GM19023 (cell line): ENCODE results near the gene FAF1.
"Not testable (repeated sequence)": the region's sequence is repeated elsewhere in the genome, so short reads cannot be mapped to it uniquely, and the experiment has no call there.

Experiments
- ATAC-seq: cut with Tn5 transposase; IDR thresholded peaks from one replicate; pipeline ENCODE4 v1.9.1; 2021; ENCODE audit warnings: mild to moderate bottlenecking, moderate library complexity; ENCODE audit not compliant: unreplicated experiment

The FAF1 gene

DNA sequence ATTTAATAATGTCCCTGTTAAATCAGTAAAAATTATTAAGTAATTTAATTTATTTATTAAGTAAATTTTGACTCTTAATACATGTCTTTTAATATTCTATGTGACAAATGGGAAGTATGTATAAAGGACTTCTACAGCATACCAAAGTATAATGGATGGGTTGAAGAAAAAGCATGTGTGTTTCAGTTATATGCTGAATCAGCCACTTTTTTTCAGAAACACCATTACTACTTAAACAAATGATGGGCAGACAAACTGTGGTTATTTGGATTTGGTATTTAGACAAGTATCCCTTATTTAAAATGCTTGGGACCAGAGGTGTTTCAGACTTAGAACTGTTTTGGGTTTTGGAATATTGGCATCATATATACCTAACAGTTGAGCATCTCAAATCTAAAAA, 360.5 kb downstream of the FAF1 start:
- ATAC-seq, result no peak

DNA sequence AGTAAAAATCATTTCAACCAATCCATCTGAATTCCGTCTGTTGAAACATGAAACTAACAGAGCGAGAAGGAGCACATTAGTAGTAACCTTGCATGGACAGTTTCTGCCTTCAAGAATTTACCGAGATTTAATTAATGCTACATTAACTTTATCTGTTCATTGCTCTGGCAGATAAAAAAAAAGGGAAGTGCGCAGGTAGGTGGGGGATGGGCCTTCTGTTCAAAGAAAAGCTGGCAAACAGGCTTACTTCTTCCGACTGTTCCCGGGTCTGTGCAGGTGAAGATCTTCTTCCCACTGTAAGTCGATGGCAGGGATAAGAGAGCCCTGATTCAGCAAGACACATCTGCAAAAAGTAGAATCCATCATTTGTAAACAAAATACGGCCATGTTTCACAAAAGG, 364.2 kb downstream of the FAF1 start:
- ATAC-seq, result no peak

DNA sequence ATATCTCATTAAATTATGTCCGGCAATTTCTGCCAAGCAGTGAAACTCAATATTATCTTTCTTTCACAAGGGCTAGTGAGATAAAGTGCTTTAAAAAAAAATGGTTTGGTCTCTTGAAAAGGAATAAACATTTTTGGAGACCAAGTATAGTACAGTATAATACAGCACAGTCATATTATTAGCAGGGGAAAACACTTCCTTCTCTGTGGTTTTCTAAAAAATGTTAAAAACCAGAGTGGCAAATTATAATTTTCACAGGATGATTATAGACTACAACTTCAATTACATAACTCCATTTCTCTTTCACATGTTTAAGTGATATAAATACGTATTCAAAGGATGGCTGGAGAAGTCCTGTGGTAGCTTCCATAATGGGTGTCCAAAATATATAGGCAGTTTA, 366.6 kb downstream of the FAF1 start:
- ATAC-seq, result no peak

DNA sequence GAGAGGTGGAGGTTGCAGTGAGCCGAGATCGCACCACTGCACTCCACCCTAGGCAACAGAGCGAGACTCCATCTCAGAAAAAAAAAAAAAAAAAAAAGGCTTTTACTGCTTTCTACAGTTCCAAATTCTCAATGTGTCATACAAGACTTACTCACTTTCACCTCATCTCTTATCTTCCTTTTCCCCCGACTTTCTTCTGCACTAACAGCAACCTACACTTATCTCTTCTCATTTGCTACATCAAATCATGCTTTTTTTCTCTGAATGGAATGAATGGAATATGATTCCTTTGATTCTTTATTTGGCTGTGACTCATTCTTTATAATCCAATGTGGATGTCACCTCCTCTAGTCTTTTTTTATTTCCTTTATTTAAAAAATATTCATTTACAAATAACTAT, 368.5 kb downstream of the FAF1 start:
- no peak for ATAC-seq

DNA sequence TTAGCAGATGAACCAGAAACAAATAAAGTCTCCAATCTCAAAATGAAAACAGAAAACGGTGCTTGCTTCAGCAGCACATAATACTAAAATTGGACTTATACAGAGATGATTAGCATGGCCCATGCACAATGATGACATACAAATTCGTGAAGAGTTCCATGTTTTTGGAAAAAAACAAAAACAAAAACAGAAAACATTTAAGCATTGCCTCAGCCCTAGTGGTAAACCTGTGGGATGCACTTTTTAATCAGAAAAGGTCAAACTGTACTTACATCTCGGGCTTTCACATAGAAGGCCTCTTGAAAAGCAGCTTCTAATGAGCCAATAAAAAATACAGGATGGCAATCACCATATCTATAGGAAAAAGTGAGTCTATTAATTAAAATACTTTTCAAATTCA, 377.7 kb downstream of the FAF1 start:
- no peak for ATAC-seq

DNA sequence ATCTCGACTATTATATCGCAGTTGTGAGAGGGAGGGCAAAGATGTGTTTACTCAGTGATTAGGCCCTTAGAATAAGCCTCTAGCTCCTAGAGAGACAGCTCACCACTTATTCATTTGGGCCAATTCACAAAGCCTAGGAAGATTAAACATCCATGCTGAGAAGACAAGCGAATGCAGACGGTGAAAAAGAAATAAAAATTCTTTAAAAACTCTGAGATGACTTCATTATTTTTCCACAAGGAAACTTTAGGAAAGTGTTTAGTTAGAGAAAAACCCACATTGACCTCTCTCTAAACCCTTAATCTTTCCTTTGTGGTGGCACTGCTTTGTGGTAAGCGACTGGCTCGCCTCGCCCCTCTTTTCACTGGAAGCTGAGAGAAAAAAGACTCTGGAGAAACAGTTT, 390.0 kb downstream of the FAF1 start:
- no peak for ATAC-seq

DNA sequence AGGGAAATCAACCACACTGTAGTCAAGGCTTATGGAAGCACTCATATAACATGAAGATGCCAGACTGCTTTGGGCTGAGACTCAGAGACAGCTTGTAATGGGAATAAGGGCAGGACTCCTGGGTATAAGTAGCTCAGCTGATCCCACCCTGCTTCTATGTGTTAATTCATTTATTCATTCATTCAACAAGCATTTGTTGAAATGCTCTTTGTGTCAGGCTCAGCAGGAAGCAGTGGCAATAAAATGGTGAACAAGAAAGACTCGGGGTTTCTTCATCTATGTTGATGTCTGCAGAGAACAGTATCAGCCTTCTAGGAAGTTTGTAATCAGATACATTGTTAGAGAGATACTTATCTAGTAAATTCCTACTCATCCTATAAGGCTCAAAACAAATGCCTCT, 391.3 kb downstream of the FAF1 start:
- no peak for ATAC-seq

DNA sequence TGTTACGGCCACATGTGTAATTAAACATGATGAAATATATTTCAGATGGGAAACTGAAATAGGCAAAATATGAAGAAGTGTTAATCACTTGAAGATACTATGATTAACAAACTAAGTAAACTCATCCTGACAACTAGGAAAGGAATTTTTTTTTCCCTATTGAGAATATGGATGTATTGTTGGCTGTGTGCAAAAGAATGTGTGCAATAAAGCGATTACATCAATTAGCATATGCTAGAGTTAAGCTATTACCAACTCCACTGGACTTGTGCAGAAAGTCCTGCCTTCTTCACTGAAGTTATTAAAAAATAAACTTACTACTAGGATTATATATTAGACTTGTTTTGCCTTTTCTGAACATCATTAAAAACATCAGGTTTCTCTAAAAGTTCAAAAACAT, 393.7 kb downstream of the FAF1 start:
- ATAC-seq, result no peak

DNA sequence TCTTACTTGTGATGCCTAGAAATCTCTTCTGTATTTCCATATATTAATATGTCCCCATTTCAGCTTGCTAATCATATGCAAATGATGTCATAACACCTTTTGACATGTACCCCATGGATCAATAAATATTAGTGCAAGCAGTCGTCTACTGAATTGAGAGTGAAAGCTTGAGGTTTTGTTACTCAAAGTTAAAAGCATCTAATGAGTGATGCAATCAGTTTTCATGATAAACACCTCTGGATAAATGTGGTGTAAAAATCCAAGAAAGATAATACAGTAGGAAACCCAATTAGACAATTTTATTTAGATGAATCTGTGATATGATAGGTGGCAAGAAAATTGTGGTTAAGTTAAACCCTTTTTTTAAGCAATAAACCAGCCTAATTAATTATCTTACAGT, 395.6 kb downstream of the FAF1 start:
- ATAC-seq, result no peak

DNA sequence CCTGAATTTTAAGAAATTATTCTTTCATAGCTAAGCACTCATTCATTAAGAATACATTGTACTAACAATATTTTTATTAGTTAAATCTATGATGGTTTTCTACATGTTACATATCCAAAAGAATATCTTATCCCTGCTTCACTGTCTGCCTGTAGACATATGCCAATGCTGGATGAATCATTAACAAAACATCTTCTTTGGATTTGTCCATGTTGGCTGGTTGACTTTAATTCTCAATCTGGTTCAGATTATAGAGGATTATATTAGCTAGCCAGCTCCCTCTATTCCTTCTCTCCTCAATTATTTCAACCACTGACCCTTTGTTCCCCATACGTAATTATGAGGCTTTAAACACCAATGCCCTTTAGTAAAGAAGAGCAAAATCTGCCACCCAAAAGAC, 398.0 kb downstream of the FAF1 start:
- no peak for ATAC-seq

DNA sequence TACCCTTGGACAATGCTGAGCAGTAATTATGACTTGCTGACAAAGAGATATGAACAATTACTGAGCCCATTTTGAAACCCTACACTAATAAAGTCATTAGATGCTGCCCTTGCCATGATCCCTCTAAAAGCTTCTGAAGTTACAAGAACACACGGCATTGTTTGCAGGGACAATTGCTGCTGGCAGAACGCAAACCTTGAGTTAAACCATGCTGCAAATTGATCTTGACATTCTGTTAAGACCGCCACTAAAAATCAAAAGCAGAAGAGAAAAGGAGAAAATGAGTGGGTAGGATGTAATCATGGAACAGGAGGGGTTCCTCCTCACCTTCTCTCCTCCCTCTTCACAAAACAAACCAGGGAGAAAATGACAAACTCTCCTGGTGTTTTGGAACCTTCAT, 400.6 kb downstream of the FAF1 start:
- no peak for ATAC-seq

DNA sequence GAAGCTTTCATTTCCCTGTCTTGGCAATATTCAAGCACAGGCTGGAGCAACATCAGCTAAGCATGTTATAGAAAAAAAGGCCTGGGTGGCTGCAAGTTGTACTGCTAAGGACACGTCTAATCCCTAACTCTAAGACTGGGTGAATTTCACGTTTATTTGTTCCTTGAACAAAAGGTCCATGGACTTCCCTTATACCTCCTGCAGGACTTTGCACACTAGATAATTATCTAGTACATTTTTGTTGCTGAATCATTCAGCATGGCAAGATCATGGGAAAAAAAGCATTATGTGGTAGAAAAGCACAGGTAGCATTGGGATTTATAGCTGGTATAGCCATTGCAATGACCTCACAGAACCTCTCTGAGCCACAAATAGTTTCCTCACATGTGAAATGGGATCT, 406.1 kb downstream of the FAF1 start:
- ATAC-seq, result no peak

DNA sequence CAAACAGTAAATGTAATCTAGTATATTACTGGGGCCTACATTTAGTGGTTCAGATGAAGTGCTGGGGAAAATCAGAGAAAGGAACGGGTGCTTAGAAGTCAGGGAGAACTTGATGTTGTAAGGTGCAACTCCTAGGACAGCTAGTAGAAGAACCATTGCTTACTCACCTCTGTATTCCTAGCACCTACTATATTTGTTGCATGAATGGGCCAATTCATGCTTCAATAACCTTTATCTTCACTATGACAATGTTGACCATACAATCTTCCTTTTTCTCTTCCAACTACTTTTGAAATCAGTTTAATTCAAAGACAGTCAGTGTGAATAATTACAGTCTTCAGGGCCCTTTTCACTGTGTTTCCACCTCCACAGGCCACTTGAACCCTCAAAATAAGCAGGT, 411.8 kb downstream of the FAF1 start:
- no peak for ATAC-seq

DNA sequence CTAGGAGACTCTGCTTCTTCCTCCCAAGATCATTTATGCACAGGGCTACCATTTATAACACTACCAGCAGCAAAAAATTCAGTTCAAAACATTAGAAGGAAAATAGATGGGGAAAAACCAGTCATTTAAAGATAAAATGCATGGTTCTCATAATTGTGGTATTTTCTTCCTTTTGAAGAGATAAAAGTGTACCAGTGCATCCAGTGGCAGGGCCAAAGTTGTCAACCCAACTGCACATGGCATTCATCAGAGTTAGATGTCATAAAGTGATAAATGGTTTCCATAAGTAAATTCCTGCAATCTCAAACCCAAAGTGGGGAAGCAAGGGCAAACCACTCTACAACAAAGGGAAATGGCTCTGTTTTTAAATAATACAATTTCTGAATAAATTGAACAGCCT, 417.7 kb downstream of the FAF1 start:
- ATAC-seq, result no peak

DNA sequence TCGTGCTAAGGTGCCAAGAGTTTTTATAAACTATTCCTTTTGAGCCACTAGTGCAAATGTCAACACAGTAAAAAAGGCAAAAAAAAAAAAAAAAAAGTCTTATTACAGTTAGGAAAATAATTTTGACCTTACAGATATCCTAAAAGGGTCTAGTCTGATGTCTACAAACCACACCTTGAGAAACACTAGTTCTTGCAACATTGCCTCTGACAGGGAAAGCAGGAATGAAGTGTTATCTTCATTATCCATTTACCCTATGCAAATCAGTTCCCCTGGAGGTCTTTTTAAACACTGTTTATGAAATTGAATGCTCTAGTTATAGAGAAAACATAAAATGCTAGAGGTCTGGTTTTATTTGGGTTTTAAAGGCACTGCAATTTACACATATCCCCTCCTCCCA, 421.6 kb downstream of the FAF1 start:
- ATAC-seq, result no peak

DNA sequence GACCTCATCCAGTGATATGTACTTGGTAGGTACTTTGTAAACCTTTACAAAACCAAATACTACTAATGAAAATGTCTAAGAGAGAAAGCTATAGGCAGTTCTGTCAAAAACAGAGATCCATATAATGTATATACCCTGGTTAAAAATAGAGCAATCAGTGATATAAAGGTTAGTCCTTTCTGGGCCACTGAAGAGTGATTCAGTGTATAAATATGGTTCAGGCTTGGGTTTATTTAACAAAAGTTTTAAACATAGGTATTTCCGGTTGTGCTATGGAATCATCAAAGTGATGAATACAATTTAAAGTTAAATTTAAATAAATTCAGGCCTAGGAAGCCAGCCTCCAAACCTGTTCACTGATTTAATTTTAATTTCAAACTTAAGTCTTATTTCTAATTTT, 428.5 kb downstream of the FAF1 start:
- ATAC-seq, result no peak

DNA sequence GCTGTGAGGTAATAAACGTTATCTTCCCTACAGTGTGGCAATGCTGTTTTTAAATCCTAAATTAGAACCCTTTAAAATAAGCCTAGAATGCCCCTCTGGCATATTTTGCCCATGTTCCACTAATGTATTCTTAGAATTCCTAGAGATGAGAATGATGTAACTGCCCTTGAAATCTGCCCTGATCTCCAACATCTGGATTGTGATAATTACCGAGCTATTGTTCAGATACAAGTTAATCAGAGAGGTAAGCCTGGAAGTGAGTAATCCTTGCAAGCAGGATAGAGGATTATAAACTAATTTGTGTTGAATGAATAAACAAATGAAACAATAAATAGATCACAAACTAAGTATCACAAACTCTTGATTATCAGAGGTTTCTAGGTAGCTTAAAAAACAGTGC, 429.0 kb downstream of the FAF1 start:
- no peak for ATAC-seq

DNA sequence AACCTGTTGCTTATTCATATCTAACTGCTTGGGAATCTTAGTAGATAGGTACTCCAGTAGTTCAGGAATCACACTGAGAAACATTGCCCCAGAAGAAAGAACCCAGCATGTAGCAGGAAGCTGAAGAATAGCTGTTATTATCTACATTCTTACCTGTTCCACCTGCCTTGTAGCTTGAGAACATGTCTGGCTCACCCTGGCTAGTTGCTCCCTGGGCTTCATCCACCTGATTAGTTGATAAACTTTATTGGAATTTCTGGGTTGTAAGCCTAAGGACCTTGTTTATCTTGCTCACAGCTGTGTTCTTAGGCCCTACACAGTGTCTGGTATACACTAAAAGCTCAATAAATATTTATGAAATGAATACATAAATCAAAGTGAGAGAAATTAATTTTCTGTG, 430.6 kb downstream of the FAF1 start:
- ATAC-seq, result no peak

DNA sequence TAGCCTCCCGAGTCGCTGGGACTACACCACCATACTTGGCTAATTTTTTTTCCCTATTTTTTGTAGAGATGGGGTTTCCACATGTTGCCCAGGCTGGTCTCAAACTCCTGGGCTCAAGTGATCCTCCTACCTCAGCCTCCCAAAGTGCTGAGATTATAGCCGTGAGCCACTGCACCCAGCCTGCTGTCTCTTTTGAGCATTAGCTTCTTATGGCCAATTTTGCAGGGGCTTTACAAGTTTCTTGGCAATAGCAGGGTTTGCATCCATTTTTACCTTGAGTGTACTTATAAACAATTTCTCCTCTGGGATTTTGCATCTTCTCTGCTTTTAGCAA, 432.1 kb downstream of the FAF1 start:
- not testable (repeated sequence) for ATAC-seq

DNA sequence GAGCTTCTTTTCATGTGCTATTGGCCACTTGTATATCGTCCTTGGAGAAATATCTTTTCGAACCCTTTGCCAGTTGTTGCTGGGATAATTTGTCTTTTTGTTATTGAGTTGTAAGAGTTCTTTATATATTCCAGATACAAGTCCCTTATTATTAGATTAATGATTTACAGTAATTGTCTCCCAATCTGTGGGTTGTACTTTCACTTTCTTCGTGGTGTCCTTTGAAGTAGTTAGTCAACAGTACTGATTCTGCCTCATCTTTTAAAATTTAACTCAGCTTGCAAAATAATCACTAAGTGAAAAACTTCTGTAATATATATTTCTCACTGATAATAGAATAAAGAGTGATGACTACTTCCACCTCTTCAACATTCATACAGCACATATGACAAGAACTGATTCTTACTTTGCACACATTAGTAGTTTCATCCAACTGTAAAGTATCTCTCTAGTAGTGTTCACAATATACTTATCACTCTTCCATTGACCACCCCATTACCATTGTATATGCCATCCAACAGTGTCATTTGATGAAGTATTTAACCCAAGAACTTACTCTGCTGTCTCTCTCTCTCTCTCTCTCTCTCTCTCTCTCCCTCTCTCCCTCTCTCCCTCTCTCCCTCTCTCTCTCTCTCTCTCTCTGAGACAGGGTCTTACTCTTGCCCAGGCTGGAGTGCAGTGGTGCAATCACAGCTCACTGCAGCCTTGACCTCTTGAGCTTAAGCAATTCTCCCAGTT, 432.6 kb downstream of the FAF1 start:
- ATAC-seq, result no peak

DNA sequence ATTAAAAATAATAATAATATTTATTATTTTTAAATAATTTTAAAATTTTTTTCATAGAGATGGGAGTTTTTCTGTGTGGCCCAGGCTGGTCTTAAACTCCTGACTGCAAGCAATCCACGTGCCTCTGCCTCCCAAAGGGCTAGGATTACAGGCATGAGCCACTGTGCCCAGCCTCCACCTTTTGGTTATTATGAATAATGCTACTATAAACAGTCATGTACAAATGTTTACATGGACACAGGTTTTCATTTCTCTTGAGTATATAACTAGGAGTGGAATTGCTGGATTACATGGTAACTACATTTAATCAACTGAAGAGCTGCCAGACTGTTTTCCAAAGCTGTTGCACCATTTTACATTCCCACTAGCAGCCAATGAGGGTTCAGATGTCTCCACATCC, 433.6 kb downstream of the FAF1 start:
- no peak for ATAC-seq

DNA sequence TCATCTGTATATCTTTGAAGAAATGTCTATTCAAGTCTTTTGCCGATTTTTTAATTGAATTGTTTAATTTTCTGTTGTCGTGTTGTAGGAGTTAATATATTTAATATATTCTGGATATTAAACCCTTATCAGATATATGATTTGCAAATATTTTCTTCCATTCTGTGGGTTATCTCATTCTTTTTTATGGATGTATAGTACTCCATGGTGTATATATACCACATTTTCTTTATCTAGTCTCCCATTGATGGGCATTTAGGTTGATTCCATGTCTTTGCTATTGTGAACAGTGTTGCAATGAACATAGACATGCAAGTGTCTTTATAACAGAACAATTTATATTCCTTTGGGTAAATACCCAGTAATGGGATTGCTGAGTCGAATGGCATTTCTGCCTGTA, 436.5 kb downstream of the FAF1 start:
- ATAC-seq, result no peak

DNA sequence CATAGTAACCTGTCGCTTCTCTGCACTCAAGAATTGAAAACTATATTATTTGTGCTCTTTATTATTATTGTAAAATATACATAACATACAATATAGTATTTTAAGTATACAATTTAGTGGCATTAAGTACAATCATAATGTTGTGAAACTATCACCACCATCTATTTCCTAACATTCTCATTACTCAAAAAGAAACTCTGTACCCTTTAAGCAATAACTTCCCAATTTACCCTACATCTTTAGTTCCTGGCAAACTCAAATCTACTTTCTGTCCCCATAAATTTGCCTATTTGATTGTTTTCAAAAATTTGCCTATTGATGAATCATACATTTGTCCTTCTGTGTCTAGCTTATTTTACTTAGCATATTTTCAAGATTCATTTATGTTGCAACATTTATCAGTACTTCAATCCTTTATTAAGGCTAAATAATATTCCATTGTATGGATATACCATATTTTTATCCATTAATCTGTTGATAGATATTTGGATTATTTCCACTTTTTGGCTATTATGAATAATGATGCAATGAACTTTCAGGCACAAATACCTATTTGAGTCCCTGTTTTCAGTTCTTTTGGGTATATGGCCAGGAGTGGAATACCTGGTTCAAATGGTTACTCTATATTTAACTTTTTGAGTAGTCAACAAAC, 437.2 kb downstream of the FAF1 start:
- no peak for ATAC-seq
